ENCODE measurements around the gene SCPEP1.

SCPEP1 gene

GRCh38 chr17:57025876-57026275 lies 47.9 kb downstream of the SCPEP1 start:
- TF ChIP-seq CTCF (IDR thresholded peaks at IDR 0.05), result no peak

GRCh38 chr17:57027852-57028251 lies 49.9 kb downstream of the SCPEP1 start:
- no peak for TF ChIP-seq CTCF (IDR thresholded peaks at IDR 0.05)

GRCh38 chr17:57032343-57032742 lies 54.4 kb downstream of the SCPEP1 start:
- TF ChIP-seq CTCF (IDR thresholded peaks at IDR 0.05), result no peak

GRCh38 chr17:57033296-57033695 lies 55.4 kb downstream of the SCPEP1 start:
- TF ChIP-seq CTCF (IDR thresholded peaks at IDR 0.05), result no peak

GRCh38 chr17:57034807-57035754 lies 57.1 kb downstream of the SCPEP1 start:
- TF ChIP-seq CTCF (IDR thresholded peaks at IDR 0.05), result no peak

GRCh38 chr17:57035971-57036481 lies 58.1 kb downstream of the SCPEP1 start:
- TF ChIP-seq CTCF (IDR thresholded peaks at IDR 0.05), result no peak

GRCh38 chr17:57037411-57037810 lies 59.5 kb downstream of the SCPEP1 start:
- TF ChIP-seq CTCF (IDR thresholded peaks at IDR 0.05), result no peak
